Loucy (cell line): ENCODE measurements around the gene NOC2L.

Experiments used
- H2AFZ ChIP-seq: fragments of 200-600 bp; sonication (generic); 2 replicates; pipeline ENCODE4 v1.6.0; 2016; ENCODE audit warnings: antibody characterized with exemption, mild to moderate bottlenecking, low read length, moderate library complexity
- H3F3A ChIP-seq: fragments of 200-600 bp; 2 replicates; pipeline ENCODE4 v1.6.0; 2016; ENCODE audit warnings: antibody characterized with exemption, low read depth, mild to moderate bottlenecking
- H3K27me3 ChIP-seq: fragments of 200-600 bp; sonication (generic); 2 replicates; pipeline ENCODE4 v1.6.1; 2014; ENCODE audit warnings: low read length, mild to moderate bottlenecking; ENCODE audit not compliant: insufficient read depth, poor library complexity, severe bottlenecking
- H3K36me3 ChIP-seq: fragments of 200-600 bp; sonication (generic); 2 replicates; pipeline ENCODE4 v1.6.1; 2016; ENCODE audit warnings: low read length; ENCODE audit not compliant: insufficient read depth
- H3K4me1 ChIP-seq: fragments of 200-600 bp; sonication (generic); 2 replicates; pipeline ENCODE4 v1.5.1; 2014; ENCODE audit warnings: low read length, mild to moderate bottlenecking; ENCODE audit not compliant: insufficient read depth, poor library complexity, severe bottlenecking
- H3K4me2 ChIP-seq: fragments of 200-600 bp; sonication (generic); 2 replicates; pipeline ENCODE4 v1.6.0; 2014; ENCODE audit warnings: antibody characterized with exemption, low read length, low read depth, mild to moderate bottlenecking; ENCODE audit not compliant: poor library complexity, severe bottlenecking
- H3K4me3 ChIP-seq: fragments of 200-600 bp; sonication (generic); 2 replicates; pipeline ENCODE4 v1.5.1; 2014; ENCODE audit warnings: low read length, mild to moderate bottlenecking, mixed read lengths; ENCODE audit not compliant: poor library complexity, severe bottlenecking
- H3K79me2 ChIP-seq: fragments of 200-600 bp; sonication (generic); 2 replicates; pipeline ENCODE4 v1.6.1; 2014; ENCODE audit warnings: low read length; ENCODE audit not compliant: insufficient read depth
- H3K9ac ChIP-seq: fragments of 200-600 bp; sonication (generic); 2 replicates; pipeline ENCODE4 v1.6.0; 2014; ENCODE audit warnings: mild to moderate bottlenecking, low read depth, low read length, moderate library complexity; ENCODE audit not compliant: poor library complexity, severe bottlenecking
- H3K9me2 ChIP-seq: fragments of 200-600 bp; sonication (generic); replicated peaks from 2 replicates; pipeline ENCODE4 v1.6.1; 2016; ENCODE audit warnings: low read depth, low read length, mixed read lengths
- H3K9me3 ChIP-seq: fragments of 200-600 bp; sonication (generic); 2 replicates; pipeline ENCODE4 v1.6.1; 2014; ENCODE audit warnings: mild to moderate bottlenecking, antibody characterized with exemption, low read length, low read depth; ENCODE audit not compliant: insufficient read depth
- H4K20me1 ChIP-seq: fragments of 200-600 bp; sonication (generic); 2 replicates; pipeline ENCODE4 v1.6.0; 2014; ENCODE audit warnings: antibody characterized with exemption, low read length, mild to moderate bottlenecking; ENCODE audit not compliant: insufficient read depth, poor library complexity, severe bottlenecking
- EZH2phosphoT487 ChIP-seq: fragments of 200-600 bp; IDR thresholded peaks from 2 replicates; pipeline ENCODE4 v1.6.1; 2018; ENCODE audit warnings: antibody characterized with exemption, mild to moderate bottlenecking, moderate library complexity, borderline replicate concordance
- TF ChIP-seq, protein P1 (sequence below): fragments of 200-600 bp; sonication (generic); conservative IDR thresholded peaks from 2 replicates; pipeline ENCODE4 v1.5.1; 2014; ENCODE audit warnings: mild to moderate bottlenecking, antibody characterized with exemption, low read length

Gene NOC2L

DNA sequence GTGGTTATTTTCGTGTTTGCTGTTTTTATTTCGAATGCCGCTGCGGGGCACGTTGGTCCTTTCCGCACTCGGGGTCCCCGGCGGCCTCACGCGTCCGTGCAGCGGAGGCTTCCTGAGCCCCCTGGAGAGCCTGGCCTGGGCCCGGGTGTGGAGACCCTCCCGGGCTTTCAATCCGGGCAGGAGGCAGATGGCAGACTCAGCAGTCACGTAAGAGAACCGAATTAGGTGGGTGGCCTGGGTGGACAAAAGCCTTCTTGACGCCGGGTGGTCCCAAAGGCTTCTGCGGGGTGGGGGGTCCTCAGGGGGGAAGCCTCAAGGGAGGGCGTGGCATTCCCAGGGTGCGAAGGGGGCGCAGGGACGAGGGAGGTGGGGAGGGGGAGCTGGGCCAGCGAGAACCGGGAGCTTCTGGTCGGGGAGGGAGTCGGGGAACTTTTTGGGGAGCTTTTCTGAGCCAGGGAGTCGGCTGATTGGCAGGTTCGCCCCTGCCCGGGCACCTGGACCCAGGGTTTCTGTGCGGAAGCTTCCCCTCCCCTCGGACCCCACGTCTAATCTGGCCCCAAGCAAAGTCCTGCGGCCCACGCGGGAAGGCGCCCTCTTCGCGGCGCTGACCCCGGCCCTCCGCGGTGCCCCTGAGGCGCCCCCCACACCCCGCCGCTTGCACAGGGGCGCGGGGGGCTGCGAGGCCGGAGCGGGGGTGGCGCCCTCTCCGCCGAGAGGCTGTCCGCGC lies 42.2 kb upstream of the NOC2L start:
- H3K4me2 ChIP-seq, result peak overlapping the region; percentile 98
- peaks cover 19% of the 10 kb centered on the region; the same call in 1 of the 2 replicates for H3K79me2 ChIP-seq
- H3K9ac ChIP-seq, result peak overlapping the region; percentile 81
- TF ChIP-seq, protein P1, sequence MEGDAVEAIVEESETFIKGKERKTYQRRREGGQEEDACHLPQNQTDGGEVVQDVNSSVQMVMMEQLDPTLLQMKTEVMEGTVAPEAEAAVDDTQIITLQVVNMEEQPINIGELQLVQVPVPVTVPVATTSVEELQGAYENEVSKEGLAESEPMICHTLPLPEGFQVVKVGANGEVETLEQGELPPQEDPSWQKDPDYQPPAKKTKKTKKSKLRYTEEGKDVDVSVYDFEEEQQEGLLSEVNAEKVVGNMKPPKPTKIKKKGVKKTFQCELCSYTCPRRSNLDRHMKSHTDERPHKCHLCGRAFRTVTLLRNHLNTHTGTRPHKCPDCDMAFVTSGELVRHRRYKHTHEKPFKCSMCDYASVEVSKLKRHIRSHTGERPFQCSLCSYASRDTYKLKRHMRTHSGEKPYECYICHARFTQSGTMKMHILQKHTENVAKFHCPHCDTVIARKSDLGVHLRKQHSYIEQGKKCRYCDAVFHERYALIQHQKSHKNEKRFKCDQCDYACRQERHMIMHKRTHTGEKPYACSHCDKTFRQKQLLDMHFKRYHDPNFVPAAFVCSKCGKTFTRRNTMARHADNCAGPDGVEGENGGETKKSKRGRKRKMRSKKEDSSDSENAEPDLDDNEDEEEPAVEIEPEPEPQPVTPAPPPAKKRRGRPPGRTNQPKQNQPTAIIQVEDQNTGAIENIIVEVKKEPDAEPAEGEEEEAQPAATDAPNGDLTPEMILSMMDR, result no peak
- TF ChIP-seq EZH2phosphoT487, result no peak
- H3F3A ChIP-seq, result no peaks in the 10 kb centered on the region
- H4K20me1 ChIP-seq, result peaks cover 17% of the 10 kb centered on the region
- H3K27me3 ChIP-seq, result no peaks in the 10 kb centered on the region
- peaks cover 57% of the 10 kb centered on the region for H3K4me1 ChIP-seq
- no peaks in the 10 kb centered on the region for H3K9me2 ChIP-seq
- peak overlapping the region; percentile 85 for H3K4me3 ChIP-seq
- peak overlapping the region; percentile 66 for H2AFZ ChIP-seq
- no peaks in the 10 kb centered on the region for H3K9me3 ChIP-seq
- no peaks in the 10 kb centered on the region for H3K36me3 ChIP-seq

- Histone ChIP-seq H3K36me3 (no peaks in the 10 kb centered on the region), H3K9me3 (no peaks in the 10 kb centered on the region), H3K27me3 (no peaks in the 10 kb centered on the region), H3K4me3 (peak overlapping the region; percentile 85), H2AFZ (peak overlapping the region; percentile 95), H3K4me2 (peak overlapping the region; percentile 98), H3K9me2 (no peaks in the 10 kb centered on the region), H3K4me1 (peaks cover 55% of the 10 kb centered on the region), H4K20me1 (peaks cover 17% of the 10 kb centered on the region), H3F3A (no peaks in the 10 kb centered on the region), H3K79me2 (peaks cover 19% of the 10 kb centered on the region; the same call in 1 of the 2 replicates), H3K9ac (peak overlapping the region; percentile 81)
- TF ChIP-seq, protein P1, result no peak
- no peak for TF ChIP-seq EZH2phosphoT487
These were observed 41.5 kb upstream of the NOC2L start for GRCh38 chr1:1000357-1001056.

DNA sequence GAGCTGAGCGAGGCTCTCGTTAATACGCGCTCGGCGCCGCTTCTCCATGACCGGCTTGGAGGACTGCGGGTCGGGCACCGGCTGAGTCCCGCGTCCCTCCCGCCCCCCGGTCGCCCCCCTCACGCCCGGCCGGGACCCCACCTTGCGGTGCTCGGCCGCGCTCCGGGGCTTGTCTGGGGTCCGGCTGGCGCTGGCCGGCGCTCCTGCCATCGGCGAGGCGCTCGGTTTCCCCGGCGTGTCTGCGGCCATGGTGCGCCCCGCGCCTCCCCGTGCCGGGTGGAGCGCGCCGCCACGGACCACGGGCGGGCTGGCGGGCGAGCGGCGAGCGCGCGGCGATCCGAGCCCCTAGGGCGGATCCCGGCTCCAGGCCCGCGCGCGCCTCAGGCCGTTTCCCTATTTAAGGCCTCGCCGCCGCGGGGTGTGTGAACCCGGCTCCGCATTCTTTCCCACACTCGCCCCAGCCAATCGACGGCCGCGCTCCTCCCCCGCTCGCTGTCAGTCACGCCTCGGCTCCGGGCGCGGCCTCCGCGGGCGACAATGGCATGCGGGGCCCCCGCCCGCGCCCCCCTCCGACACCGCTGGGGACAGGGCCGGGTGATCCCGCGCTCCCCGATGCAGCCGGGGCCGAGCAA lies 40.8 kb upstream of the NOC2L start, which contains the start of gene HES4:
TSS of gene HES4 (minus strand) at position 373 of the 632 bp plus-strand sequence. CDS start at position 249, 124 bp downstream.
- Histone ChIP-seq H3K27me3 (no peaks in the 10 kb centered on the region), H3K4me2 (peak within 1 kb of the TSS; percentile 98), H3K36me3 (no peaks in the 10 kb centered on the region), H3K9ac (peak within 1 kb of the TSS; percentile 81), H3K4me3 (peak within 1 kb of the TSS; percentile 85), H3K79me2 (peaks cover 19% of the 10 kb centered on the region; the same call in 1 of the 2 replicates), H2AFZ (peak within 1 kb of the TSS; percentile 95), H3F3A (no peaks in the 10 kb centered on the region), H4K20me1 (peaks cover 17% of the 10 kb centered on the region), H3K4me1 (peaks cover 49% of the 10 kb centered on the region), H3K9me2 (no peaks in the 10 kb centered on the region), H3K9me3 (no peaks in the 10 kb centered on the region)
- TF ChIP-seq, protein P1, result no peak
- TF ChIP-seq EZH2phosphoT487, result no peak
